HepG2 (cell line): ENCODE data around the gene XRCC3. TPM values are rescaled to one million over a fixed set of nuclear protein-coding genes. Genes with fewer than 3 reads are reported as not detected.
A peak's percentile ranks its signal among the peaks of the same experiment; 100 is the strongest.

Experiments used
- ATAC-seq: fragments of 200-7000 bp; cut with Tn5 transposase; 3 replicates; pipeline ENCODE4 v1.9.1; 2020; ENCODE audit warnings: mild to moderate bottlenecking, moderate library complexity
- BruUV-seq: library from RNA; stranded (reverse); fragments of 400-500 nt; replicated peaks from 2 replicates; lab custom pipeline; 2021; lab: Mats Ljungman, UMichigan
- CTCF ChIA-PET: fragments of 300-600 bp; formaldehyde crosslinking; extraction: SDS; loops from one replicate; lab custom pipeline; 2021; ENCODE audit warnings: low total read pairs, inconsistent platforms, low intra/inter-chr PET ratio; lab: Yijun Ruan, JAX
- POLR2A ChIA-PET: fragments of 350-600 bp; sonication (Branson Sonifier 250); formaldehyde crosslinking; loops from one replicate; lab custom pipeline; 2020; ENCODE audit warnings: antibody characterized with exemption, inconsistent platforms; lab: Yijun Ruan, JAX
- DNase-seq: peaks from one replicate; pipeline ENCODE4 v3.0.0-alpha.2; 2015; ENCODE audit warnings: low spot score
- FAIRE-seq: peaks from 3 replicates; lab custom pipeline; 2011; peaks lifted over from hg19 to GRCh38; lab: Jason Lieb, UNC
- H2AFZ ChIP-seq: one replicate; pipeline ENCODE4 v1.6.1; 2011; ENCODE audit warnings: low read length, inconsistent platforms
- H3K27ac ChIP-seq: fragments of 300-600 bp; 3 replicates; pipeline ENCODE4 v1.8.0; 2011; ENCODE audit warnings: mixed run types, mild to moderate bottlenecking, mixed read lengths, low read length, inconsistent platforms; ENCODE audit not compliant: insufficient read depth; ENCODE audit errors: extremely low read length
- H3K27me3 ChIP-seq, 2 experiments: fragments of 200-600 bp in 1 of 2; 2 replicates in 1 of 2; 3 replicates in 1 of 2; pipeline versions ENCODE4 v1.6.0 to v1.8.0; 2011; ENCODE audit warnings: low read length in 2 of 2, mild to moderate bottlenecking in 2 of 2, moderate library complexity in 2 of 2, inconsistent platforms in 1 of 2; ENCODE audit not compliant: insufficient read depth in 2 of 2, control insufficient read depth in 1 of 2
- H3K36me3 ChIP-seq, 2 experiments: fragments of 200-600 bp in 1 of 2; replicated peaks in 1 of 2; 2 replicates in 1 of 2; 3 replicates in 1 of 2; pipeline versions ENCODE4 v1.5.1 to v1.8.0; 2011; ENCODE audit warnings: low read length in 2 of 2, inconsistent platforms in 1 of 2; ENCODE audit not compliant: insufficient read depth in 2 of 2, control insufficient read depth in 1 of 2
- H3K4me1 ChIP-seq: 2 replicates; pipeline ENCODE4 v1.5.1; 2012; ENCODE audit warnings: low read length, inconsistent platforms; ENCODE audit not compliant: insufficient read depth
- H3K4me2 ChIP-seq: 2 replicates; pipeline ENCODE4 v1.6.0; 2011; ENCODE audit warnings: low read depth, low read length, inconsistent platforms
- H3K4me3 ChIP-seq, 3 experiments: fragments of 200-600 bp in 1 of 3; sonication (generic), shearing (Covaris generic) in 1 of 3; replicated peaks in 1 of 3; 2 replicates each; pipeline ENCODE4 v1.5.1; 2011 to 2016; ENCODE audit warnings: low read length in 3 of 3, inconsistent platforms in 2 of 3, low read depth in 2 of 3, mild to moderate bottlenecking in 2 of 3, control low read depth in 1 of 3, mixed read lengths in 1 of 3; ENCODE audit not compliant: insufficient read depth in 1 of 3
- H3K79me2 ChIP-seq: one replicate; pipeline ENCODE4 v1.6.1; 2011; ENCODE audit warnings: low read length, inconsistent platforms; ENCODE audit not compliant: insufficient read depth
- H3K9ac ChIP-seq: 2 replicates; pipeline ENCODE4 v1.6.0; 2011; ENCODE audit warnings: mild to moderate bottlenecking, low read depth, low read length, inconsistent platforms; ENCODE audit not compliant: insufficient read depth
- H3K9me3 ChIP-seq: 2 replicates; pipeline ENCODE4 v1.5.1; 2012; ENCODE audit warnings: mild to moderate bottlenecking, low read length
- H4K20me1 ChIP-seq: 2 replicates; pipeline ENCODE4 v1.6.0; 2011; ENCODE audit warnings: inconsistent platforms, mild to moderate bottlenecking, low read length, moderate library complexity; ENCODE audit not compliant: insufficient read depth
- AGO2 ChIP-seq: fragments of 200-400 bp; formaldehyde crosslinking; optimal IDR thresholded peaks from 2 replicates; pipeline ENCODE3; 2017; ENCODE audit warnings: mild to moderate bottlenecking, low read depth, low read length, moderate library complexity
- AKAP8 ChIP-seq: sonication (generic); formaldehyde crosslinking; IDR thresholded peaks from 2 replicates; pipeline ENCODE4 v1.5.1; 2020; ENCODE audit warnings: mild to moderate bottlenecking, missing genetic modification reagents
- CENPBD1 ChIP-seq: sonication (generic); formaldehyde crosslinking; IDR thresholded peaks from 2 replicates; pipeline ENCODE4 v1.8.0; 2022; ENCODE audit warnings: missing genetic modification reagents, low read depth, mild to moderate bottlenecking, borderline replicate concordance
- GABPA ChIP-seq, 2 experiments: IDR thresholded peaks; 2 replicates each; pipeline ENCODE4 v1.6.1; 2011 to 2016; ENCODE audit warnings: low read depth in 2 of 2, low read length in 1 of 2, missing biosample characterization in 1 of 2, missing genetic modification characterization in 1 of 2
- IRX3 ChIP-seq: sonication (generic); formaldehyde crosslinking; IDR thresholded peaks from 2 replicates; pipeline ENCODE4 v1.8.1; 2023; ENCODE audit warnings: mild to moderate bottlenecking, low read depth, missing genetic modification reagents, borderline replicate concordance
- NONO ChIP-seq, 2 experiments: fragments of 450-650 bp in 1 of 2; sonication (generic) in 1 of 2; formaldehyde crosslinking in 1 of 2; IDR thresholded peaks in 1 of 2; conservative IDR thresholded peaks in 1 of 2; 2 replicates each; pipeline versions ENCODE4 v1.6.1 to v1.8.0; 2017 to 2022; ENCODE audit warnings: mild to moderate bottlenecking in 1 of 2, missing genetic modification reagents in 1 of 2, moderate library complexity in 1 of 2
- PBX3 ChIP-seq: sonication (generic); formaldehyde crosslinking; IDR thresholded peaks from 2 replicates; pipeline ENCODE4 v1.8.1; 2023; ENCODE audit warnings: missing genetic modification reagents, inconsistent platforms, borderline replicate concordance
- PITX1 ChIP-seq: sonication (generic); formaldehyde crosslinking; IDR thresholded peaks from 2 replicates; pipeline ENCODE4 v1.5.1; 2020; ENCODE audit warnings: mild to moderate bottlenecking, missing genetic modification reagents
- PLRG1 ChIP-seq: fragments of 450-650 bp; conservative IDR thresholded peaks from 2 replicates; pipeline ENCODE4 v1.6.1; 2016
- SMYD3 ChIP-seq: sonication (generic); formaldehyde crosslinking; IDR thresholded peaks from 2 replicates; pipeline ENCODE4 v1.8.1; 2023; ENCODE audit warnings: mild to moderate bottlenecking, missing genetic modification reagents
- TFAP4 ChIP-seq: sonication (generic); IDR thresholded peaks from 2 replicates; pipeline ENCODE4 v1.6.1; 2016; ENCODE audit warnings: low read depth, borderline replicate concordance
- U2AF2 ChIP-seq: fragments of 200-400 bp; formaldehyde crosslinking; IDR thresholded peaks from 2 replicates; pipeline ENCODE4 v1.6.1; 2017; ENCODE audit warnings: low read depth, mild to moderate bottlenecking, low read length
- XRCC5 ChIP-seq: fragments of 200-400 bp; formaldehyde crosslinking; optimal IDR thresholded peaks from 2 replicates; pipeline ENCODE3; 2017; ENCODE audit warnings: mild to moderate bottlenecking, low read length
- ZNF230 ChIP-seq: sonication (generic); formaldehyde crosslinking; IDR thresholded peaks from 2 replicates; pipeline ENCODE4 v1.4.0; 2020; ENCODE audit warnings: mild to moderate bottlenecking, missing genetic modification reagents
- ZNF598 ChIP-seq: sonication (generic); formaldehyde crosslinking; IDR thresholded peaks from 2 replicates; pipeline ENCODE4 v1.5.1; 2020; ENCODE audit warnings: mild to moderate bottlenecking, missing genetic modification reagents, borderline replicate concordance
- ZNF619 ChIP-seq: sonication (generic); formaldehyde crosslinking; IDR thresholded peaks from 2 replicates; pipeline ENCODE4 v1.4.0; 2020; ENCODE audit warnings: mild to moderate bottlenecking, missing genetic modification reagents
- WGBS: methylation state at CpG from one replicate; pipeline ENCODE4 v1.1.6; 2017; ENCODE audit warnings: low lambda C conversion rate; 5-methylcytosine and 5-hydroxymethylcytosine counted together
- in situ Hi-C: cut with HindIII; loops from 2 replicates; pipeline ENCODE4 v1.10.0; 2017; ENCODE audit warnings: low pct_unique_long_range_greater_than_20kb; ENCODE audit not compliant: extremely low pct_ligation_motif_present
- intact Hi-C: fragments of 100-400 bp; cut with micrococcal nuclease; formaldehyde crosslinking; loops from one replicate; pipeline ENCODE4 v1.10.0; 2022; ENCODE audit not compliant: unreplicated experiment
- polyA plus RNA-seq, 8 experiments: library from polyadenylated mRNA; depleted of rRNA in 3 of 8; stranded (reverse) in 7 of 8; unstranded in 1 of 8; fragments of >200 nt; fragmentation: Illumina TruSeq in 4 of 8; extraction: Trizol in 4 of 8; gene quantifications; 2 replicates each; pipeline versions ENCODE4 v1.2.1 to v1.2.3, GENCODE V29; 2011 to 2016; ENCODE audit warnings: low read depth in 4 of 8, missing spikeins in 1 of 8, mixed read lengths in 1 of 8; ENCODE audit not compliant: insufficient read depth in 1 of 8
- total RNA-seq, 5 experiments: library from RNA; depleted of rRNA; stranded (reverse); fragments of >200 nt; fragmentation: Illumina TruSeq; extraction: Trizol; gene quantifications; 2 replicates each; pipeline ENCODE4 v1.2.3, GENCODE V29; 2016; ENCODE audit warnings: low read depth in 1 of 5

The XRCC3 gene
- total and polyA plus RNA-seq, 2 of the 13 experiments (the other 11 are each of a cell fraction or from before 2014, with no cell fraction given), result 5.4 to 25.8 TPM

GRCh38 chr14:103731916-103732867 is 16.9 kb upstream of the XRCC3 start:
- Histone ChIP-seq H3K36me3 (peaks cover 19 to 51% of the 10 kb centered on the region in 2 experiments), H3K4me2 (no peak overlapping the region), H3K4me1 (0 out of 2 replicates have a peak, but pooled peaks cover 4% of the 10 kb centered on the region), H4K20me1 (no peaks in the 10 kb centered on the region), H3K4me3 (no peak overlapping the region), H3K9me3 (no peaks in the 10 kb centered on the region), H3K27ac (no peak overlapping the region), H3K27me3 (no peaks in the 10 kb centered on the region), H3K79me2 (no peaks in the 10 kb centered on the region), H3K9ac (no peak overlapping the region), H2AFZ (no peak overlapping the region)
- 97% methylated on average over 13 of the region's 24 CpGs for WGBS
- intact Hi-C loops (no loop called here), in situ Hi-C loops (no loop called here)
- TF ChIP-seq GABPA (IDR thresholded peaks at IDR 0.05; ENCODE audit: low read depth, low read length) (no peak), GABPA (CRISPR knock-in tag; IDR thresholded peaks at IDR 0.05; ENCODE audit: low read depth) (no peak), ZNF230 (no peak), AGO2 (peak; percentile 88), ZNF598 (no peak), U2AF2 (no peak), ZNF619 (CRISPR knock-in tag) (no peak)
- DNase-seq, result no peak
- no TSS peak for BruUV-seq
- ChIA-PET POLR2A (no interaction called here), CTCF (no interaction called here)
- FAIRE-seq, result no peak
- ATAC-seq, result no peak

GRCh38 chr14:103731481-103731880 is 16.2 kb upstream of the XRCC3 start:
- H3K9ac ChIP-seq, result no peak overlapping the region
- H3K9me3 ChIP-seq, result no peaks in the 10 kb centered on the region
- no peak overlapping the region for H3K27ac ChIP-seq
- H3K27me3 ChIP-seq, result no peaks in the 10 kb centered on the region
- ChIA-PET CTCF (no interaction called here), POLR2A (no interaction called here)
- in situ Hi-C loops, result no loop called here
- intact Hi-C loops, result no loop called here
- H3K4me1 ChIP-seq, result no peaks in the 10 kb centered on the region
- ATAC-seq (no peak), FAIRE-seq (no peak), DNase-seq (no peak)
- no peaks in the 10 kb centered on the region for H3K79me2 ChIP-seq
- no peak overlapping the region for H3K4me3 ChIP-seq
- BruUV-seq, result no TSS peak
- no peak overlapping the region for H3K4me2 ChIP-seq
- no peaks in the 10 kb centered on the region for H4K20me1 ChIP-seq
- peaks cover 20 to 51% of the 10 kb centered on the region in 2 experiments for H3K36me3 ChIP-seq
- no peak overlapping the region for H2AFZ ChIP-seq
- 100% methylated on average over 8 of the region's 15 CpGs for WGBS
- TF ChIP-seq PLRG1 (no peak), TFAP4 (no peak), NONO (IDR thresholded peaks at IDR 0.05) (no peak), NONO (CRISPR knock-in tag; conservative IDR thresholded peaks at IDR 0.05) (no peak), SMYD3 (CRISPR knock-in tag) (no peak), PITX1 (no peak), CENPBD1 (CRISPR knock-in tag) (no peak), XRCC5 (no peak), PBX3 (CRISPR knock-in tag) (no peak), AKAP8 (CRISPR knock-in tag) (no peak), IRX3 (CRISPR knock-in tag) (no peak)
